Measurements from ENCODE around the gene C20orf202. TPM values are rescaled to one million over a fixed set of nuclear protein-coding genes. Genes with fewer than 3 reads are reported as not detected.
"Not testable (repeated sequence)": the region's sequence is repeated elsewhere in the genome, so short reads cannot be mapped to it uniquely, and the experiment has no call there.

C20orf202 gene
- total RNA-seq, 1 experiment from 2014 or later = not detected

DNA sequence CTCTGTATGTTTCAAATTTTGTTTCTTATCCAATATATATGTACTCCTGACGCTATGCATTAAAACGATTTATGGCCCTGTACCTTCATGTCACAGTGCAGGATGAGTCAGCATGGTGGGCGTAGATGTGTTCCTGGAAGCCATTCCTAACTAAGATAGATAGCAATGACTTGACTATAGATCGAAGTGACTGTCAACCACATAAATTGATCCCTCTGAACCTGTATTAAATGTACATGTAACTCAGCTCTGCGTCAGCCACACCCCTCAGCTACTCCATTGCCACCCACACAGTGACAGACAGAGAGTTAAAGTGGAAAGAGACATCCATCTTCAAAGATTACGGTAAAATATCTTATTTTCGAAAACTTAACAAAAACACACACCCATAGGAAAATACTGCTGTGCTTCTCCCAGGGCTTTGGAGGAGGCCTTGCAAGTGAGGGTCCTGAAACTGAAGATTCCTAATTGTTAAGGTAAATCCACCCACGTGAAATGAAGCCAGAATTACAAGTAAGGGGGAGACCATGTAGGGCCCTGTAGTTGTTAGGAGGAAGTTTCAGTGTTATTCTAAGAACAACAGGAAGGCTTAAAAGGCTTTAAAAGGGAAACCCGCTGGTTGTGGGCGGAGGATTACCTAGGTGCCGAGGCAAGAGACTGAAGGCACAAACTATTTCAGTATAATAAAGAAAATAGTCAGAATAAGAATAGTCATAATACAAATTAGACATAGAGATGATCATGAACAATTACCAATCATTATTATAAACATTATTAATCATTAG lies 12.3 kb downstream of the C20orf202 start:
- TF ChIP-seq, protein P1, sequence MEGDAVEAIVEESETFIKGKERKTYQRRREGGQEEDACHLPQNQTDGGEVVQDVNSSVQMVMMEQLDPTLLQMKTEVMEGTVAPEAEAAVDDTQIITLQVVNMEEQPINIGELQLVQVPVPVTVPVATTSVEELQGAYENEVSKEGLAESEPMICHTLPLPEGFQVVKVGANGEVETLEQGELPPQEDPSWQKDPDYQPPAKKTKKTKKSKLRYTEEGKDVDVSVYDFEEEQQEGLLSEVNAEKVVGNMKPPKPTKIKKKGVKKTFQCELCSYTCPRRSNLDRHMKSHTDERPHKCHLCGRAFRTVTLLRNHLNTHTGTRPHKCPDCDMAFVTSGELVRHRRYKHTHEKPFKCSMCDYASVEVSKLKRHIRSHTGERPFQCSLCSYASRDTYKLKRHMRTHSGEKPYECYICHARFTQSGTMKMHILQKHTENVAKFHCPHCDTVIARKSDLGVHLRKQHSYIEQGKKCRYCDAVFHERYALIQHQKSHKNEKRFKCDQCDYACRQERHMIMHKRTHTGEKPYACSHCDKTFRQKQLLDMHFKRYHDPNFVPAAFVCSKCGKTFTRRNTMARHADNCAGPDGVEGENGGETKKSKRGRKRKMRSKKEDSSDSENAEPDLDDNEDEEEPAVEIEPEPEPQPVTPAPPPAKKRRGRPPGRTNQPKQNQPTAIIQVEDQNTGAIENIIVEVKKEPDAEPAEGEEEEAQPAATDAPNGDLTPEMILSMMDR (conservative IDR thresholded peaks at IDR 0.05; ENCODE audit: low read depth, low read length) = no peak
- TF ChIP-seq EZH2phosphoT487 (IDR thresholded peaks at IDR 0.05; ENCODE audit: borderline replicate concordance, low read length) (no peak), EZH2 (IDR thresholded peaks at IDR 0.05; ENCODE audit: low read length, unreplicated experiment) (no peak)
- no peaks in the 10 kb centered on the region for H3K36me3 ChIP-seq (ENCODE audit: low read depth, low read length)
- ChIA-PET POLR2A (ENCODE audit: unreplicated experiment) (no interaction called here), CTCF (no interaction called here)
- H3F3A ChIP-seq (ENCODE audit: low read length, unreplicated experiment) = no peaks in the 10 kb centered on the region
- 0 out of 2 replicates have a peak, but pooled peaks cover 3% of the 10 kb centered on the region for H3K4me1 ChIP-seq (ENCODE audit: insufficient read depth, low read length)
- no peaks in the 10 kb centered on the region for H3K9me2 ChIP-seq (replicated peaks; ENCODE audit: low read length)
- H3K4me2 ChIP-seq (ENCODE audit: low read length) = no peak overlapping the region
- H3K4me3 ChIP-seq (ENCODE audit: low read length) = no peak overlapping the region
- no peak for DNase-seq
- no peak for ATAC-seq
- no peaks in the 10 kb centered on the region for H3K27me3 ChIP-seq (ENCODE audit: low read length)
- intact Hi-C loops (cut with micrococcal nuclease) = no loop called here
- no peak overlapping the region for H3K9ac ChIP-seq (ENCODE audit: low read length)
- no TSS peak for BruUV-seq (replicated peaks)
- H3K79me2 ChIP-seq (ENCODE audit: low read length) = no peaks in the 10 kb centered on the region
- H3K27ac ChIP-seq (ENCODE audit: low read length) = no peak overlapping the region
- H2AFZ ChIP-seq (ENCODE audit: low read length) = no peak overlapping the region
- no peaks in the 10 kb centered on the region for H3K9me3 ChIP-seq (ENCODE audit: low read length)
- no peaks in the 10 kb centered on the region for H4K20me1 ChIP-seq (ENCODE audit: low read length)

DNA sequence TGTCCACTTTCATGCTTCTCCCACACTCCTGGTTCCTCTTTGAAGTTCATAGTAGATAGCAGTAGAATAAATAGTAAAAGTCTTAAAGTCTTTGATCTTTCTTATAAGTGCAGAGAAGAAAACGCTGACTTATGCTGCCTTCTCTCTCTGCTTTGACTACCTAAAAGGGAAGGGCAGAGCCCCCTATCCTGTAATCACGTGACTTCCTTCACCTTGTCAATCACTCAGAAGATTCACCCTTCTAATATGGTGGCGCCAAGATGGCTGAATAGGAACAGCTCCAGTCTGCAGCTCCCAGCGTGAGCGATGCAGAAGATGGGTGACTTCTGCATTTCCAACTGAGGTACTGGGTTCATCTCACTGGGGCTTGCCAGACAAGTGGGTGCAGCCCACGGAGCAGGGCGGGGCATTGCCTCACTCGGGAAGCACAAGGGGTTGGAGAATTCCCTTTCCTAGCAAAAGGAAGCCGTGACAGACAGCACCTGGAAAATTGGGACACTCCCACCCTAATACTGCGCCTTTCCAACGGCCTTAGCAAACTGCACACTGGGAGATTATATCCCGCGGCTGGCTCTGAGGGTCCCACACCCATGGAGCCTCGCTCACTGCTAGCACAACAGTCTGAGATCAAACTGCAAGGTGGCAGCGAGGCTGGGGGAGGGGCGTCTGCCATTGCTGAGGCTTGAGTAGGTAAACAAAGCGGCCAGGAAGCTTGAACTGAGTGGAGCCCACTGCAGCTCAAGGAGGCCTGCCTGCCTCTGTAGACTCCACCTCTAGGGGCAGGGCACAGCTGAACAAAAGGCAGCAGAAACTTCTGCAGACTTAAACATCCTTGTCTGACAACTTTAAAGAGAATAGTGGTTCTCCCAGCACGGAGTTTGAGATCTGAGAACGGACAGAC lies 13.5 kb downstream of the C20orf202 start:
- POLR2A ChIA-PET (ENCODE audit: unreplicated experiment) = not testable (repeated sequence)

DNA sequence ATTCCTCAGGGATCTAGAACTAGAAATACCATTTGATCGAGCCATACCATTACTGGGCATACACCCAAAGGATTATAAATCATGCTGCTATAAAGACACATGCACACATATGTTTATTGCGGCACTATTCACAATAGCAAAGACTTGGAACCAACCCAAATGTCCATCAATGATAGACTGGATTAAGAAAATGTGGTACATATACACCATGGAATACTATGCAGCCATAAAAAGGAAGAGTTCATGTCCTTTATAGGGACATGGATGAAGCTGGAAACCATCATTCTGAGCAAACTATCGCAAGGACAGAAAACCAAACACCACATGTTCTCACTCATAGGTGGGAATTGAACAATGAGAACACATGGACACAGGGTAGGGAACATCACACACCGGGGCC lies 19.5 kb downstream of the C20orf202 start:
- H3K27ac ChIP-seq (ENCODE audit: low read length); H3K9me2 ChIP-seq (replicated peaks; ENCODE audit: low read length); H2AFZ ChIP-seq (ENCODE audit: low read length); H3K9ac ChIP-seq (ENCODE audit: low read length); H3K36me3 ChIP-seq (ENCODE audit: low read depth, low read length); H4K20me1 ChIP-seq (ENCODE audit: low read length); H3K9me3 ChIP-seq (ENCODE audit: low read length); CTCF ChIA-PET; DNase-seq; H3F3A ChIP-seq (ENCODE audit: low read length, unreplicated experiment); intact Hi-C loops (cut with micrococcal nuclease); H3K4me3 ChIP-seq (ENCODE audit: low read length); POLR2A ChIA-PET (ENCODE audit: unreplicated experiment); H3K27me3 ChIP-seq (ENCODE audit: low read length); BruUV-seq (replicated peaks); ATAC-seq; H3K4me1 ChIP-seq (ENCODE audit: insufficient read depth, low read length); H3K4me2 ChIP-seq (ENCODE audit: low read length); H3K79me2 ChIP-seq (ENCODE audit: low read length): not testable (repeated sequence)

More for the DNA sequence above, 13.5 kb downstream of the C20orf202 start:
- H3K9me3 ChIP-seq (ENCODE audit: low read length); H3K79me2 ChIP-seq (ENCODE audit: low read length); H3K36me3 ChIP-seq (ENCODE audit: low read depth, low read length); H3K4me1 ChIP-seq (ENCODE audit: insufficient read depth, low read length); H3K9ac ChIP-seq (ENCODE audit: low read length); H3K27me3 ChIP-seq (ENCODE audit: low read length); intact Hi-C loops (cut with micrococcal nuclease); H3K9me2 ChIP-seq (replicated peaks; ENCODE audit: low read length); H4K20me1 ChIP-seq (ENCODE audit: low read length); BruUV-seq (replicated peaks); H3F3A ChIP-seq (ENCODE audit: low read length, unreplicated experiment); H3K27ac ChIP-seq (ENCODE audit: low read length); ATAC-seq; DNase-seq; H3K4me3 ChIP-seq (ENCODE audit: low read length): not testable (repeated sequence)
- Histone ChIP-seq H3K4me2 (ENCODE audit: low read length) (peak overlapping the region; percentile 56; the same call in 1 of the 2 replicates), H2AFZ (ENCODE audit: low read length) (0 out of 2 replicates have a peak overlapping the region, but pooled peaks have one; percentile 57)
- CTCF ChIA-PET = interaction anchor here (0.7 kb wide), 1 partner anchor 13 kb away, joined by 4 read pairs; the partner anchor contains the start of gene C20orf202
